ENCODE data around the gene KCTD14.

Gene KCTD14

GRCh38 chr11:78022397-78023396 lies at the start of gene KCTD14:
Gene KCTD14 (minus strand): TSS chr11:78023276. CDS start chr11:78023249, 27 bp downstream.
- peaks cover 9% of the 10 kb centered on the region for H3K4me1 ChIP-seq (ENCODE audit: control insufficient read depth, insufficient read depth, low read length, unreplicated experiment)
- no peaks in the 10 kb centered on the region for H3K36me3 ChIP-seq (ENCODE audit: insufficient read depth, low read length)
- peak within 1 kb of the TSS; percentile 82 for H2AFZ ChIP-seq (ENCODE audit: low read length, unreplicated experiment)
- peak within 1 kb of the TSS; percentile 80 for H3K4me3 ChIP-seq (ENCODE audit: low read depth, low read length)
- H3K27ac ChIP-seq (ENCODE audit: low read depth, low read length): no peak within 1 kb of the TSS
- no peaks in the 10 kb centered on the region for H3K27me3 ChIP-seq (ENCODE audit: insufficient read depth, low read length)
- no peaks in the 10 kb centered on the region for H3K79me2 ChIP-seq (ENCODE audit: control insufficient read depth, insufficient read depth, low read length, unreplicated experiment)

- no peak overlapping the region for H2AFZ ChIP-seq (ENCODE audit: low read length, unreplicated experiment)
- no peak overlapping the region for H3K27ac ChIP-seq (ENCODE audit: low read depth, low read length)
- H3K36me3 ChIP-seq (ENCODE audit: insufficient read depth, low read length): peaks cover 28% of the 10 kb centered on the region
- no peak overlapping the region for H3K4me3 ChIP-seq (ENCODE audit: low read depth, low read length)
- no peaks in the 10 kb centered on the region for H3K27me3 ChIP-seq (ENCODE audit: insufficient read depth, low read length)
- peaks cover 4% of the 10 kb centered on the region for H3K4me1 ChIP-seq (ENCODE audit: control insufficient read depth, insufficient read depth, low read length, unreplicated experiment)
- peaks cover 54% of the 10 kb centered on the region for H3K79me2 ChIP-seq (ENCODE audit: control insufficient read depth, insufficient read depth, low read length, unreplicated experiment)
Observed at GRCh38 chr11:78072455-78072854, 49.4 kb upstream of the KCTD14 start.

- H3K27ac ChIP-seq (ENCODE audit: low read depth, low read length): no peak overlapping the region
- no peak overlapping the region for H2AFZ ChIP-seq (ENCODE audit: low read length, unreplicated experiment)
- peaks cover under 1% of the 10 kb centered on the region for H3K4me1 ChIP-seq (ENCODE audit: control insufficient read depth, insufficient read depth, low read length, unreplicated experiment)
- H3K27me3 ChIP-seq (ENCODE audit: insufficient read depth, low read length): no peaks in the 10 kb centered on the region
- no peak overlapping the region for H3K4me3 ChIP-seq (ENCODE audit: low read depth, low read length)
- H3K36me3 ChIP-seq (ENCODE audit: insufficient read depth, low read length): peaks cover 28% of the 10 kb centered on the region
- H3K79me2 ChIP-seq (ENCODE audit: control insufficient read depth, insufficient read depth, low read length, unreplicated experiment): peaks cover 46% of the 10 kb centered on the region
Observed at GRCh38 chr11:78071717-78072116, 48.6 kb upstream of the KCTD14 start.

- H3K27ac ChIP-seq (ENCODE audit: low read depth, low read length): no peak overlapping the region
- H3K79me2 ChIP-seq (ENCODE audit: control insufficient read depth, insufficient read depth, low read length, unreplicated experiment): peaks cover 36% of the 10 kb centered on the region
- H3K4me3 ChIP-seq (ENCODE audit: low read depth, low read length): no peak overlapping the region
- no peaks in the 10 kb centered on the region for H3K4me1 ChIP-seq (ENCODE audit: control insufficient read depth, insufficient read depth, low read length, unreplicated experiment)
- H2AFZ ChIP-seq (ENCODE audit: low read length, unreplicated experiment): no peak overlapping the region
- H3K27me3 ChIP-seq (ENCODE audit: insufficient read depth, low read length): no peaks in the 10 kb centered on the region
- peaks cover 28% of the 10 kb centered on the region for H3K36me3 ChIP-seq (ENCODE audit: insufficient read depth, low read length)
Observed at GRCh38 chr11:78070621-78071020, 47.5 kb upstream of the KCTD14 start.

GRCh38 chr11:78069465-78069864 lies 46.4 kb upstream of the KCTD14 start:
- Histone ChIP-seq H3K36me3 (ENCODE audit: insufficient read depth, low read length) (peaks cover 28% of the 10 kb centered on the region), H3K4me1 (ENCODE audit: control insufficient read depth, insufficient read depth, low read length, unreplicated experiment) (no peaks in the 10 kb centered on the region), H3K79me2 (ENCODE audit: control insufficient read depth, insufficient read depth, low read length, unreplicated experiment) (peaks cover 26% of the 10 kb centered on the region), H3K27me3 (ENCODE audit: insufficient read depth, low read length) (no peaks in the 10 kb centered on the region), H2AFZ (ENCODE audit: low read length, unreplicated experiment) (no peak overlapping the region), H3K27ac (ENCODE audit: low read depth, low read length) (no peak overlapping the region), H3K4me3 (ENCODE audit: low read depth, low read length) (no peak overlapping the region)

GRCh38 chr11:78067704-78068103 lies 44.6 kb upstream of the KCTD14 start:
- Histone ChIP-seq H3K36me3 (ENCODE audit: insufficient read depth, low read length) (peaks cover 24% of the 10 kb centered on the region), H3K4me1 (ENCODE audit: control insufficient read depth, insufficient read depth, low read length, unreplicated experiment) (no peaks in the 10 kb centered on the region), H3K27me3 (ENCODE audit: insufficient read depth, low read length) (no peaks in the 10 kb centered on the region), H3K79me2 (ENCODE audit: control insufficient read depth, insufficient read depth, low read length, unreplicated experiment) (peaks cover 14% of the 10 kb centered on the region), H3K27ac (ENCODE audit: low read depth, low read length) (no peak overlapping the region), H3K4me3 (ENCODE audit: low read depth, low read length) (no peak overlapping the region), H2AFZ (ENCODE audit: low read length, unreplicated experiment) (no peak overlapping the region)

- no peaks in the 10 kb centered on the region for H3K4me1 ChIP-seq (ENCODE audit: control insufficient read depth, insufficient read depth, low read length, unreplicated experiment)
- H3K27me3 ChIP-seq (ENCODE audit: insufficient read depth, low read length): no peaks in the 10 kb centered on the region
- H3K27ac ChIP-seq (ENCODE audit: low read depth, low read length): no peak overlapping the region
- peaks cover 5% of the 10 kb centered on the region for H3K79me2 ChIP-seq (ENCODE audit: control insufficient read depth, insufficient read depth, low read length, unreplicated experiment)
- H2AFZ ChIP-seq (ENCODE audit: low read length, unreplicated experiment): no peak overlapping the region
- peaks cover 19% of the 10 kb centered on the region for H3K36me3 ChIP-seq (ENCODE audit: insufficient read depth, low read length)
- H3K4me3 ChIP-seq (ENCODE audit: low read depth, low read length): no peak overlapping the region
Observed at GRCh38 chr11:78066471-78066870, 43.4 kb upstream of the KCTD14 start.

- Histone ChIP-seq H3K27ac (ENCODE audit: low read depth, low read length) (no peak overlapping the region), H3K4me3 (ENCODE audit: low read depth, low read length) (no peak overlapping the region), H3K79me2 (ENCODE audit: control insufficient read depth, insufficient read depth, low read length, unreplicated experiment) (no peaks in the 10 kb centered on the region)
Observed at GRCh38 chr11:78065203-78065602, 42.1 kb upstream of the KCTD14 start.

GRCh38 chr11:78063440-78064181 lies 40.5 kb upstream of the KCTD14 start, which contains the start of gene THRSP:
Gene THRSP (plus strand): TSS chr11:78063861. CDS start chr11:78063882, 21 bp downstream.
- H3K36me3 ChIP-seq (ENCODE audit: insufficient read depth, low read length): no peaks in the 10 kb centered on the region
- no peak within 1 kb of the TSS for H3K27ac ChIP-seq (ENCODE audit: low read depth, low read length)
- no peaks in the 10 kb centered on the region for H3K27me3 ChIP-seq (ENCODE audit: insufficient read depth, low read length)
- peaks cover 5% of the 10 kb centered on the region for H3K4me1 ChIP-seq (ENCODE audit: control insufficient read depth, insufficient read depth, low read length, unreplicated experiment)
- no peak within 1 kb of the TSS for H2AFZ ChIP-seq (ENCODE audit: low read length, unreplicated experiment)
- no peak within 1 kb of the TSS for H3K4me3 ChIP-seq (ENCODE audit: low read depth, low read length)
- no peaks in the 10 kb centered on the region for H3K79me2 ChIP-seq (ENCODE audit: control insufficient read depth, insufficient read depth, low read length, unreplicated experiment)

More at GRCh38 chr11:78065203-78065602, 42.1 kb upstream of the KCTD14 start:
- peaks cover 5% of the 10 kb centered on the region for H3K4me1 ChIP-seq (ENCODE audit: control insufficient read depth, insufficient read depth, low read length, unreplicated experiment)
- H3K36me3 ChIP-seq (ENCODE audit: insufficient read depth, low read length): peaks cover 14% of the 10 kb centered on the region
- no peak overlapping the region for H2AFZ ChIP-seq (ENCODE audit: low read length, unreplicated experiment)
- H3K27me3 ChIP-seq (ENCODE audit: insufficient read depth, low read length): no peaks in the 10 kb centered on the region

- Histone ChIP-seq H3K36me3 (ENCODE audit: insufficient read depth, low read length) (no peaks in the 10 kb centered on the region), H2AFZ (ENCODE audit: low read length, unreplicated experiment) (no peak overlapping the region), H3K27ac (ENCODE audit: low read depth, low read length) (no peak overlapping the region), H3K79me2 (ENCODE audit: control insufficient read depth, insufficient read depth, low read length, unreplicated experiment) (no peaks in the 10 kb centered on the region), H3K4me1 (ENCODE audit: control insufficient read depth, insufficient read depth, low read length, unreplicated experiment) (peaks cover 5% of the 10 kb centered on the region), H3K4me3 (ENCODE audit: low read depth, low read length) (no peak overlapping the region), H3K27me3 (ENCODE audit: insufficient read depth, low read length) (no peaks in the 10 kb centered on the region)
Observed at GRCh38 chr11:78062671-78063070, 39.6 kb upstream of the KCTD14 start.
